ENCODE results near the gene APOL3.
"Not testable (repeated sequence)": the region's sequence is repeated elsewhere in the genome, so short reads cannot be mapped to it uniquely, and the experiment has no call there.

The APOL3 gene

GRCh38 chr22:36100908-36101307, 59.6 kb downstream of the APOL3 start:
- DNase-seq (ENCODE audit: low read depth), result not testable (repeated sequence)

GRCh38 chr22:36100134-36100824, 60.3 kb downstream of the APOL3 start:
- DNase-seq (ENCODE audit: low read depth), result no peak

GRCh38 chr22:36099561-36099960, 61.0 kb downstream of the APOL3 start:
- not testable (repeated sequence) for DNase-seq (ENCODE audit: low read depth)

- no peak for DNase-seq (ENCODE audit: low read depth)
Observed at GRCh38 chr22:36097880-36098279, 62.7 kb downstream of the APOL3 start.

- not testable (repeated sequence) for DNase-seq (ENCODE audit: low read depth)
Observed at GRCh38 chr22:36090772-36091171, 69.8 kb downstream of the APOL3 start.

Measured in stimulated activated CD8-positive, alpha-beta memory T cell treated with anti-CD3 and anti-CD28 coated beads, Interleukin-12 subunit alpha, Interleukin-12 subunit beta, amount 100 ng/mL, for 1 hour (primary cell).